ENCODE measurements around the gene NDUFA8. TPM values are rescaled to one million over a fixed set of nuclear protein-coding genes. Genes with fewer than 3 reads are reported as not detected.
A peak's percentile ranks its signal among the peaks of the same experiment; 100 is the strongest.

NDUFA8 gene
- total RNA-seq, 1 experiment from 2014 or later: 64.2 TPM

- no peak for DNase-seq (ENCODE audit: extremely low read depth, low read depth)
These were observed 19.0 kb downstream of the NDUFA8 start for GRCh38 chr9:122140368-122141193.

DNA sequence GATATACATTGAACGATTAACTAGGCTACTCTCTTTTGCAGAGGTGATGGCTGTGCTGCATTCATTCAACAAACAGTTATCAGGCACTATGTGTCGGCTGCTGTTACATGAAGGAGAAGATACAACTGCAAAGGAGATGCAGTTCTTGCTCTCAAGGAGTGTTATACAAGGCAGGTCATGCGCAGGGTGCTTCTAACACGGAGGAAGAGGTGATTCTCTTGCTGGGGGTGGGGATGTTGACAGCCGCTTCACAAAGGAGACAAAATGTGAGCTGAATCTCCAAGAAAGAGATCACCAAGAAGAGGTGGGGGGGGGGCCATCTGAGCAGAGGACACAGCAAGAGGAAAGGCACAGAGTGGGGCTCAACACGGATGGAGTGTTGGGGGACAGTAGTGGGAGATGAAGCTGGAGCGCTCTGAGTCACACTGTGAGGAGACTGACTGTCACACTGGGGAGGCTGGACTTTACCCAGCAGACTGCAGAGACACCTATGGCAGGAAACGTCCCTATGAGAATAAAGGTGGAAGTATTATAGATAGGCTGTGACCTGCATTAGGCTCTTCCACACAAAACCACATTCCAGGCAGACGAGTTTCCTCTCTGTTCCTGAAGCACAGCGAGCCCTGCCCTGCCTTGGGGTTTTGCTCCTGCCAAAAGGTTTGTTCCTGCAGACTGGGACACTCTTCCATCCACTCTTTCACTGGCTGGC lies 20.9 kb downstream of the NDUFA8 start:
- DNase-seq (ENCODE audit: extremely low read depth, low read depth): no peak

DNA sequence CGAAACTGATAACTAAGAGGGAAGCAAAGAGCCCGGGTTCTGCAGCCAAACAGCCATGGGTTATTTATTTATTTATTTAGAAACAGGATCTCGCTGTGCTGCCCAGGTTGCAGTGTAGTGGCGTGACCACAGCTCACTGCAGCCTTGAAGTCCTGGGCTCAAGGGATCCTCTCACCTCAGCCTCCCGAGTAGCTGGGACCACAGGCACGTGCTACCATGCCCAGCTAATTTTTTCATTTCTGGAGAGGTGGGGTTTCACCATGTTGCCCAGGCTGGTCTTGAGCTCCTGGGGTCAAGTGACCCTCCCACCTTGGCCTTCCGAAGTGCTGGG lies 24.1 kb downstream of the NDUFA8 start:
- no peak for DNase-seq (ENCODE audit: extremely low read depth, low read depth)

- DNase-seq (ENCODE audit: extremely low read depth, low read depth): no peak
These were observed 24.6 kb downstream of the NDUFA8 start for GRCh38 chr9:122134822-122135528.

DNA sequence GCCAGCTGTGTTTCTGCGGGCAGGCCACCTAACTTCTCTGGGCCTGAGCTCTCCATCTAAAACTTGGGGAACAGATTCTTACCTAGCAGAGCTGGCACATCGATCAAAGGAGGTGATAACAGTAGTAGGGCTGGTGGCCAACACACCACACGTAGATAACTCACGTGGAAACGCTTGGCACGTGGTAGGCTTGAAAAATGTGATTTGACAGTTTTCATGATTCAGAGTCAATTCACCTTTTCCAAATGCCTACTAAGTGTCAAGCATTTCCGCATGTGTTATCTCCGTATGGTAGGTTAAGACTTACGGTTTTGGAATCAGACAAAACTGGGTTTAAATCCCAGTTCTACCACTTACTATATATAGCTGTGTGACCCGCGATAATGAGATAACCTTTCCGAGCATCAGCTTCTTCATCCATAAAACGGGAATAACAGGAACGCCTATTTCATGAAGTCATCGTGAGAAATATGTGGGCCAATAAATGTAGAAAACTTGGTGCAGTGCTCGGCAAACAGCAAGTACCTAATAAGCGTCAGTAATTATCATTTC lies 25.5 kb downstream of the NDUFA8 start:
- no peak for DNase-seq (ENCODE audit: extremely low read depth, low read depth)

DNA sequence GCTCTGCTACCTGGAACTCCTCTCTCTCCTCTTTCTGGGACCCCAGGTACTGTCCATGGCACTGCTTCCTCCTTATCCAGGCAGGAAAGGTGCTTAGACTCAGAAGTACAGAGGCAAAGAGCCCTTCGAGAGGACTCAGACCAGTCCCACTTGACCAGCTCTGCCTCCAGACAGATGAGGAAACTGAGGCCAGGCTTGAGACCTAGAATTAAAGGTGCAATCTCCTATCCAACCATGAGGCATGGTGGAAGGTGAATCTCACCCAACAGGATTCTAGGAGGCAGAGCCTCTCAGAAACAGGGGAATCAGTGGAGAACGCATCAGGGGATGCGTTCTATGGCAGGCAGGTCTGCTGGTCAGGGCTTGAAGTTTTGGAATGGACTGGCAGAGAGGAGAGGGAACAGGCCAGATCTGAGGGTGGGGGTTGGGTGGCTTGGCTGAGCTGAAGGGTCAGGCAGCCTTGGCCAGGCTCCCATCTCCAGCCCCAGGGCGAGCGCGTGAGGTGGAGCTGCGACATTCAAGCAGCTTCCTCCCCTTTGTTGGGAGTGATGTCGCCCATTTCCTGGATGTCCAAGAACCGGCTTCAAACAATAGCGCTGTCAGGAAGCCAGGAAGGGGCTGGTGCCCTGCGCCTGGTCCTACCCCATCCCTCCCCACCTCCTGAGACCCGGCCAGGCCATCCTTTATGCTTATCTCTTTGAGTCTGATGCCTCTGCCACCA lies 26.2 kb downstream of the NDUFA8 start:
- DNase-seq (ENCODE audit: extremely low read depth, low read depth): no peak

DNA sequence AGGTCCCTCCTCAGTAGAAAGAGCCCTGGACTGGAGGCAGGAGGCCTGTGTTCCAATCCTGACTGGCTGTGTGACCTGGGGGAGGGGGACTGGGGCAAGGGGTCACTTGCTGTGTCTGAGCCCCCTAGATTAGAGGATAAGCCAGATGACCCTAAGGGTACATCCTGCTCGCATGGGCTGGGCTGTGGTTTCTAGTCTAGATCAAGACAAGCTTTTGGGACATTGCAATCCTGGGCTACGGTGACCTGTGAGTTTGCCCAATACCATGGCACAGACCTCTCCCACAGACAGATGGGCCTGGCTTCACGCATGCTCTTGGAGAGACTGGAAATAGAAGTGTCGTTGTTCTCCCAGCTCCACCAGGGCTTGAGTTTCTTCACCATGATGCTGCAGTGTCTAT lies 27.0 kb downstream of the NDUFA8 start:
- no peak for DNase-seq (ENCODE audit: extremely low read depth, low read depth)

DNA sequence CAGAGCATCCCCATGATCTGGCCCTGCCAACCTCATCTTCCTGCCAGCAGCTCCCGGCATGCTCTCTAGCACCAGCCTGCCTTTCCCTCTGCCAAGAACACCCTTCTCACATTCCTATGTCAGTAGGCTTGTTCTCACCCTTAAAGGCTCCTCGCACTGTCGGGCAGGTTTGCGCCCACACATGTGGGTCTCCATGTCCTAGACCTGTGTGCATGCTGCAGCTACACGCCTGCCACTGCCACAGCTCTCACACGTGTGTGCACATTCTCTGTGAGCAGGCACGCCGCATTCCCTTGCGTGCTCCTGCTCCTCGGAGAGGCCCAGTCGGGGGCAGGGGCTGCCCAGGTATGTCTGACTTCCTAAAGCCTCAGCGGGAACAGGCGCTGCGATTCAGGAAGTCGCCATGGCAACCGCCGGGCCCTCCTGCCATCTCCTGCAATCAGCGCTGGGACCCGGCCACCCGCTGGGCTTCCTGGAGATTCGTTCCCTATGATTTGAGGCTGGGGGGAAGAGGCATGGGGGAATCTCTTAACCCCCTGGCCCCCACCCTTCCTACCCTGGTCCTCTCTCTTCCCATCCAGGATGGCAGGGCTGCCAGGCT lies 28.1 kb downstream of the NDUFA8 start:
- no peak for DNase-seq (ENCODE audit: extremely low read depth, low read depth)

- no peak for DNase-seq (ENCODE audit: extremely low read depth, low read depth)
These were observed 28.7 kb downstream of the NDUFA8 start for GRCh38 chr9:122130837-122131236.

DNA sequence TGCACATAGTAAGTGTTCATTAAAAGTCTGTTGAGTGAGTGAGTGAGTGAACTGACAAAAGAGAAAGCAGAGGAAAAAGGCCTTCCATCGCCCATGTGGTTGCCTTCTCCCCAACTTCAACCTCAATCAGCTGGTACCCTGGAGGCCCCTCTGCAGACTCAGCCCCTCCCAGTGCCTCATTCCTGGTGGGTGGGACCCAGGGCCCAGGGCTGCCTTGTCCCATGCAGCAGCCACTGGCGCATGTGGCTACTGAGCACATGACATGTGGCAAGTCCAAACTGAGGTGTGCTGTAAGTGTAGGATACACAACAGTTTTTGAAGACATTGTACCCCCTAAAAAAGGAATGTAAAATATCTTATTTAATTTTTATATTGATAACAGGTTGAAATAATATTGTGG lies 29.6 kb downstream of the NDUFA8 start:
- DNase-seq (ENCODE audit: extremely low read depth, low read depth): no peak

DNA sequence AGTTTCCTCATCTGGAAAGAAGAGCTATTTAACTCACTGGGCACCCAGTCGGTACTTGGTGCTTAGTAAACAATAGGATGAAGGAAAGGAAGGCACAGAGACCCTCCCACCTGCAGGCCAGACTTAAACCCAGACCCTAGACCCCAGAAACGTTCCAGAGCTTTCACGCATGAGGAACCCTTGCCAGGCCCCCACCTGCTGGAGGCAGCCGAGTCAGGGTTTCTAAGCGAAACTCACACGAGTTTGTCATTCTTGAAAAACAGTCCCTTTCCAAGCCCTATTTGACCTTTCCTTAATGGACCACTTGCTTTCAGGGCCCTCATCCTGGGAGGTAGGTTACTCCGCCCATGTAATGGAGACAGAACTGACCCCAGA lies 30.6 kb downstream of the NDUFA8 start:
- DNase-seq (ENCODE audit: extremely low read depth, low read depth): no peak

DNA sequence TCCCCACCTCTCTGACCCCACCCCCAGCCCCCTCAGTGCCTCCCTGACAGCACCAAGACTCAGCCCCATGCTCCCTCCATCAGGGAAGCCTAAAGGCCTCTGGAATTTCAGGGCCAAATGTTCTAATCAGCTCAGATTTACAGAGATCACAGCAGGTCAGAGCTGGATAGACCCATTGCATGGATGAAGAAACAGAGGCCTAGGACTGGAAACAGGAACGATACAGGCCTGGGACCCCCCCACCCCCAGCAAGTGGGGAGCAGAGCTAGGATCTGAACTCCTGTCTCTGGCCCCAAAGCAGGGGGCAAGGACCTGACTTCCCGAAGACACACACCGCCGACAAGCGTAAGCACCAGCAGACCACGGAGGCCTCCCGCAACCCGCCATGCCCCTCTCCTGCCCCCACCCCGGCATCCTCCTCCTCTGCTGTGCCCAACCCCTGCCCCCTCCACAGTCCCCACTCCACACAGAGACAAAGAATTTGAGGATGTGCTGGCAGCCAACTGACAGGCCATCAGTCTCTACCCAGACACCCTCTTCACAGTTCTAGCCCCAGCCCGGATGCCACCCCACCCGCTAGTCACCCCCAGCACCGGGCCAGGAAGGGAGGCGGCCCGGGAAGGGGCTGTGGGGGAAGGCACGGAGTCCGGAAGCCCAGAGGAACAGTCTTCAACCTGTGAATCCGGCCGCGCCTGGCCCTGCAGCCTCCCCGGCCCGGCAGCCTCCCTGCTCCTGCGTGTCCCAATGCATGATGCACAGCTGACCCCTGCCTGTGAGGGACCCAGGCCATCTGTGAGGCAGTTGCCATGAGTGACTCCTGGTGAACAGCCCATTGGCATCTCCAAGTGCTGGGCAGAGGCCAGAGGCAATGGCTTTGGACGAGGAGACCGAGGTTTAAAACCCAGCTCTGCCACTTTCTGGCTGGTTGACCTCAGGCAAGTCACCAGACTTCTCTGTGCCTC lies 31.3 kb downstream of the NDUFA8 start:
- DNase-seq (ENCODE audit: extremely low read depth, low read depth): no peak

- no peak for DNase-seq (ENCODE audit: extremely low read depth, low read depth)
These were observed 32.2 kb downstream of the NDUFA8 start for GRCh38 chr9:122127396-122127798.

DNA sequence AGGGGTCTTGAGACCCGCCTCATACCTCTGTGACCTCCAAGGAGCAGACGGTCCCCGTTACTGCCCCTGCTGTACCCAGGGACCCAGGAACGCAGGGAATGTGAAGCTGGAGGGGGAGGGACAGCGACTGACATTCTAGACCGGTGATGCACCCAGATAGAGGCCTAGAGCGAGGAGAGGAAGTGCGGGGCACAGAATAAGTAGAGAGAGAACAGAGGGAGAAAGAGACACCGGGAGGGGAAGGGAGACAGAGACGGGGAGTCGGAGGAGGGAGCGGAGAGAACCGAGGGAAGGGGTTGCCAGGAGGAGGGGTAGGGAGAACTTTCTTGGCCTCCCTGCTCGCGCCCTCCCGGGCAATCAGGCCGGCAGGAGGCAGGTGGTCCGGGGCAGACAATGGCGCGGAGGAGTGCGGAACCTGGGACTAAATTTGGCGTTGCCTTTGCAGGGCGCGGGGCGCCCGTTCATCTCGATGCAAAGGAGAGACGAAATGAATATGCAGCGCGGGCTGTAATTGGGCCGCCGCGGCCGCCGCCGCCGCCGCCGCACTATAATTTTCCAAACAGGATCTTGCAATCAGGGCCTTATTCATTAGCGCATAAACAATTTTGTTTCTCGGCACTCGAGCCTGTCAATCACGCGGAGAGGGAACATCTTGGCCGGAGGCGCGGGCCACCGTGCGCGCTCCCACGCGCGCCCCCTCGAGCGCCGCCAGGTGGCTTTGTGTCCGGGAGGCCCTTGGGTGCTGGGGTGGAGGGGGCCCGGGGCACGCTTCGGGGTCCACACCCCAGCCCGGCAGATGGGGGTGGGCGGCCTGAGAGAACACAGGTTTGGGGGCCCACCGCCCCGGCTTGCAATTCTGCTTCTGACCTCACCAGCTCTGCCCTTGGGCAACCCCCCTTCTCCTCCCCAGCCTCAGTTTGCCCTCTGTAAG lies 33.0 kb downstream of the NDUFA8 start:
- peak; percentile 21 for DNase-seq (ENCODE audit: extremely low read depth, low read depth)

DNA sequence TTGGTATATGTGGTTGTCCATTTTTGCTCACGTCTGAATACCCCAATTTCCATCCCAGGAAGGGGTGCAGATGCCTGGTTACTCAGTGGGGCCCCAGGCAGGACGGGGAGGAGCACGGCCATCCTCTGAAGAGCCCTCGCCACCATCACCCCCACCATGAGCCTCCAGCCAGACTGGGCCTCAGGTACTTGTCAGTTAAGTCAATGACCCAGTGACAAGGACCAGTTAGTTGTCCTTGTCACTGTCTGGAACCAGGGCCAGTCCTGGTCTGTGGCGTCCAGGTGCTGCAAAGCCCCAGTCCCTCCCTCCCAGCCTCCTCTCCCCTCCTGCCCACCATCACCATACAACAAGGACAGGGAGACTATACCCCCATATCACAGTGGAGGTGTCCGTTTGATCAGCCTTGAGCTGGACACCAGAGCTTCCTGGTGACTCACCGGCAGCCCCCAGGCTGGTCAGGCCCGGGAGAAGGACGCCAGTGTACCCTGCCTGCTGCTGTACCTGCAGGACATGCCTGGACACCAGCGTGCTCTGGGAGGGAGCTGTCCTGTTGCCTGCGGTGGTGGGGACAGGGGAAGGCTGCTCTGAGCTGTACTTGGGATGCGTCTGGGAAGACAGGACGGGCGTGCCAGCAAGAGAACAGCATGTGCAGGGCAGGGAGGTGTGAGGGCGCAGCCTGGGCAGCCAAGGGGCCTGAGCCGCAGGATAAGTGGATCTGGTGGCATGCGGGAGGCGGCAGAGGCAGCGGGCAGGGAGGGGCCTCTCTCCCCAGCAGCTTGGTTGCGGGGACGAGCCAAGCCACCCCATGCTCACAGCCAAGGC lies 33.9 kb downstream of the NDUFA8 start:
- no peak for DNase-seq (ENCODE audit: extremely low read depth, low read depth)

GRCh38 chr9:122125158-122125508 lies 34.4 kb downstream of the NDUFA8 start:
- DNase-seq (ENCODE audit: extremely low read depth, low read depth): peak; percentile 74

DNA sequence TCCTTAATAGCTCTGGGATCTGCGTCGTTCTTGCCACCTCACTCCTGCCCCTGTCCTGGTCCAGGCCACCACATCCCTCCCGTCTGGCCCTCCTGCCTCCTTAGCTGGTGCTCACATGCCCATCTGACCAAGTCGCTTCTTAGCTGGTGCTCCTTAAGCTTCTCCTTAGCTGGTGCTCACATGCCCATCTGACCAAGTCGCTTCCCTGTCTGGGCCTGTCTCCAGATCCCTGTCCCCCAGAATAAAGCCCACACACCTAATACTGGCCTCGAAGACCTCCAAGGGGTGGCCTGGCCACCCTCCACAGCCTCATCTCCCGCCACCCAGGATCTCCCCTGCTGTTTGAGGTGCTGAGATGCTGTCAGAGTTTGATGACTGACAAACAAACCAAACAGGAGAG lies 35.1 kb downstream of the NDUFA8 start:
- DNase-seq (ENCODE audit: extremely low read depth, low read depth): no peak

All from NCI-H460 (cell line).